Lung (tissue), 12 donors: ENCODE data around the gene ABLIM2. TPM values are rescaled to one million over a fixed set of nuclear protein-coding genes. Genes with fewer than 3 reads are reported as not detected.

Source experiments
- ATAC-seq: fragments of 200-7000 bp; cut with Tn5 transposase; one replicate; pipeline ENCODE4 v1.9.1; 2020; ENCODE audit warnings: moderate number of reproducible peaks; ENCODE audit not compliant: insufficient read depth, low FRiP score
- DNase-seq, 3 donors: peaks; one replicate each; pipeline ENCODE4 v3.0.0-alpha.2; 2013 to 2017
- H3K27ac ChIP-seq, 2 donors: one replicate each; pipeline ENCODE4 v1.5.1; 2013; ENCODE audit warnings: mild to moderate bottlenecking in 2 of 2, moderate library complexity in 2 of 2, control low read depth in 1 of 2, inconsistent platforms in 1 of 2, low read depth in 1 of 2, low read length in 1 of 2
- H3K27me3 ChIP-seq, 3 donors: one replicate each; pipeline ENCODE4 v1.5.1; 2013; ENCODE audit warnings: low read length in 2 of 3; ENCODE audit not compliant: control insufficient read depth in 3 of 3, insufficient read depth in 3 of 3
- H3K36me3 ChIP-seq, 4 donors: one replicate each; pipeline ENCODE4 v1.5.1; 2013; ENCODE audit warnings: low read length in 4 of 4, mild to moderate bottlenecking in 1 of 4, moderate library complexity in 1 of 4; ENCODE audit not compliant: control insufficient read depth in 4 of 4, insufficient read depth in 4 of 4
- H3K4me1 ChIP-seq, 5 donors: one replicate each; pipeline ENCODE4 v1.5.1; 2013; ENCODE audit warnings: low read length in 5 of 5, mild to moderate bottlenecking in 2 of 5, moderate library complexity in 1 of 5; ENCODE audit not compliant: control insufficient read depth in 5 of 5, insufficient read depth in 5 of 5
- H3K4me3 ChIP-seq: one replicate; pipeline ENCODE4 v1.5.1; 2013; ENCODE audit warnings: mild to moderate bottlenecking, control low read depth, moderate library complexity
- H3K9ac ChIP-seq, 2 donors: one replicate each; pipeline ENCODE4 v1.5.1; 2013; ENCODE audit warnings: low read length in 2 of 2, control low read depth in 1 of 2; ENCODE audit not compliant: insufficient read depth in 1 of 2
- H3K9me3 ChIP-seq, 4 donors: one replicate each; pipeline ENCODE4 v1.5.1; 2013; ENCODE audit warnings: low read length in 3 of 4, mild to moderate bottlenecking in 1 of 4, moderate library complexity in 1 of 4; ENCODE audit not compliant: control insufficient read depth in 4 of 4, insufficient read depth in 3 of 4
- CTCF ChIP-seq: IDR thresholded peaks from 2 replicates; pipeline ENCODE4 v1.5.1; 2012; ENCODE audit warnings: mild to moderate bottlenecking; ENCODE audit errors: control extremely low read depth, extremely low read depth
- WGBS, 2 donors: extraction: QIAGEN DNeasy Blood & Tissue Kit; methylation state at CpG; one replicate each; pipeline ENCODE4 v1.1.7; 2013; 5-methylcytosine and 5-hydroxymethylcytosine counted together
- polyA plus RNA-seq, 2 donors: library from polyadenylated mRNA; stranded (reverse); fragments of 200-250 nt; gene quantifications; one replicate each; pipeline ENCODE4 v1.2.1, GENCODE V29; 2013
- total RNA-seq, 2 donors: library from RNA; depleted of rRNA in 1 of 2; stranded (reverse); fragments of >200 nt in 1 of 2; gene quantifications; one replicate each; pipeline ENCODE4 v1.2.1, GENCODE V29; 2014 to 2021
- donor health status: control.
- donor health status: control.
- donor health status: Bipolar disorder and iron deficiency.
- donor health status: healthy.
- donor health status: DM: yes; HTN: yes; CAD: no.

The ABLIM2 gene
- total and polyA plus RNA-seq, 4 donors, result 1.7 to 10.9 (median 5.2) TPM

- peaks cover 0 to 2% (median 0%) of the 10 kb centered on the region in 5 donors for H3K4me1 ChIP-seq
- peaks cover 0 to 2% (median 0%) of the 10 kb centered on the region in 4 donors for H3K36me3 ChIP-seq
- DNase-seq (no peak), ATAC-seq (no peak)
- no peaks in the 10 kb centered on the region for H3K9me3 ChIP-seq
- no peaks in the 10 kb centered on the region for H3K27me3 ChIP-seq
- H3K4me3 ChIP-seq, result no peak overlapping the region
- H3K27ac ChIP-seq, result no peak overlapping the region
- no peak overlapping the region for H3K9ac ChIP-seq
- 88 to 91% methylated on average over 22 of the region's 22 CpGs for WGBS, 2 donors
- no peak for TF ChIP-seq CTCF
Measured at GRCh38 chr4:8030121-8030781, 128.4 kb downstream of the ABLIM2 start.

- Histone ChIP-seq H3K4me3 (no peak overlapping the region), H3K9me3 (no peaks in the 10 kb centered on the region), H3K36me3 (peaks cover 0 to 2% (median 0%) of the 10 kb centered on the region in 4 donors), H3K9ac (no peak overlapping the region), H3K4me1 (no peaks in the 10 kb centered on the region), H3K27ac (no peak overlapping the region), H3K27me3 (no peaks in the 10 kb centered on the region)
- WGBS, 2 donors, result 76 to 79% methylated on average over 12 of the region's 12 CpGs
- TF ChIP-seq CTCF, result no peak
- ATAC-seq (peak; percentile 24), DNase-seq (no peak)
Measured at GRCh38 chr4:8029689-8030088, 128.9 kb downstream of the ABLIM2 start.

- no peaks in the 10 kb centered on the region for H3K4me1 ChIP-seq
- H3K27me3 ChIP-seq, result no peaks in the 10 kb centered on the region
- ATAC-seq (no peak), DNase-seq (no peak)
- H3K9me3 ChIP-seq, result no peaks in the 10 kb centered on the region
- peaks cover 0 to 2% (median 0%) of the 10 kb centered on the region in 4 donors for H3K36me3 ChIP-seq
- H3K27ac ChIP-seq, result no peak overlapping the region
- H3K9ac ChIP-seq, result no peak overlapping the region
- WGBS, 2 donors, result 73 to 75% methylated on average over 20 of the region's 20 CpGs
- H3K4me3 ChIP-seq, result no peak overlapping the region
- no peak for TF ChIP-seq CTCF
Measured at GRCh38 chr4:8028884-8029568, 129.6 kb downstream of the ABLIM2 start.
